ENCODE measurements around the gene NSRP1. TPM values are rescaled to one million over a fixed set of nuclear protein-coding genes. Genes with fewer than 3 reads are reported as not detected.
"Not testable (repeated sequence)": the region's sequence is repeated elsewhere in the genome, so short reads cannot be mapped to it uniquely, and the experiment has no call there.

Gene NSRP1
- total and polyA plus RNA-seq, 4 donors = 7.0 to 25.7 (median 9.9) TPM

- TF ChIP-seq, protein P1, sequence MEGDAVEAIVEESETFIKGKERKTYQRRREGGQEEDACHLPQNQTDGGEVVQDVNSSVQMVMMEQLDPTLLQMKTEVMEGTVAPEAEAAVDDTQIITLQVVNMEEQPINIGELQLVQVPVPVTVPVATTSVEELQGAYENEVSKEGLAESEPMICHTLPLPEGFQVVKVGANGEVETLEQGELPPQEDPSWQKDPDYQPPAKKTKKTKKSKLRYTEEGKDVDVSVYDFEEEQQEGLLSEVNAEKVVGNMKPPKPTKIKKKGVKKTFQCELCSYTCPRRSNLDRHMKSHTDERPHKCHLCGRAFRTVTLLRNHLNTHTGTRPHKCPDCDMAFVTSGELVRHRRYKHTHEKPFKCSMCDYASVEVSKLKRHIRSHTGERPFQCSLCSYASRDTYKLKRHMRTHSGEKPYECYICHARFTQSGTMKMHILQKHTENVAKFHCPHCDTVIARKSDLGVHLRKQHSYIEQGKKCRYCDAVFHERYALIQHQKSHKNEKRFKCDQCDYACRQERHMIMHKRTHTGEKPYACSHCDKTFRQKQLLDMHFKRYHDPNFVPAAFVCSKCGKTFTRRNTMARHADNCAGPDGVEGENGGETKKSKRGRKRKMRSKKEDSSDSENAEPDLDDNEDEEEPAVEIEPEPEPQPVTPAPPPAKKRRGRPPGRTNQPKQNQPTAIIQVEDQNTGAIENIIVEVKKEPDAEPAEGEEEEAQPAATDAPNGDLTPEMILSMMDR (IDR thresholded peaks at IDR 0.05; ENCODE audit: low read depth, low read length, missing input control) = no peak
These were observed 31.8 kb upstream of the NSRP1 start (continued) for GRCh38 chr17:30084788-30085187.

- Histone ChIP-seq H3K27ac (ENCODE audit: low read depth in 1 of 2, low read length in 2 of 2) (no peak overlapping the region), H3K36me3 (ENCODE audit: control insufficient read depth in 4 of 4, insufficient read depth in 3 of 4, low read depth in 1 of 4, low read length in 3 of 4) (no peaks in the 10 kb centered on the region), H3K9ac (ENCODE audit: low read depth in 1 of 2, low read length in 2 of 2) (no peak overlapping the region), H3K4me1 (ENCODE audit: control insufficient read depth in 4 of 4, insufficient read depth in 4 of 4, low read length in 3 of 4) (no peaks in the 10 kb centered on the region), H3K9me3 (ENCODE audit: control insufficient read depth in 4 of 4, low read length in 3 of 4) (no peaks in the 10 kb centered on the region), H3K4me3 (ENCODE audit: low read depth in 1 of 3, low read length in 3 of 3) (no peak overlapping the region), H3K27me3 (ENCODE audit: control insufficient read depth in 4 of 4, insufficient read depth in 4 of 4, low read length in 3 of 4) (peaks cover 0 to 6% (median 0%) of the 10 kb centered on the region in 4 donors)
- no peak for DNase-seq (ENCODE audit: low spot score)
- WGBS = 86% methylated on average over 2 of the region's 2 CpGs
- TF ChIP-seq RXRA (IDR thresholded peaks at IDR 0.05) (no peak), FOXA1 (IDR thresholded peaks at IDR 0.05) (no peak), RAD21 (IDR thresholded peaks at IDR 0.05) (no peak), HNF4G (IDR thresholded peaks at IDR 0.05) (no peak), NR2F2 (IDR thresholded peaks at IDR 0.05) (no peak), ZBTB33 (IDR thresholded peaks at IDR 0.05) (no peak), HNF4A (conservative IDR thresholded peaks at IDR 0.05) (no peak), SP1 (IDR thresholded peaks at IDR 0.05) (no peak), TAF1 (conservative IDR thresholded peaks at IDR 0.05) (no peak), FOXA2 (IDR thresholded peaks at IDR 0.05) (no peak)
- TF ChIP-seq, protein P2, sequence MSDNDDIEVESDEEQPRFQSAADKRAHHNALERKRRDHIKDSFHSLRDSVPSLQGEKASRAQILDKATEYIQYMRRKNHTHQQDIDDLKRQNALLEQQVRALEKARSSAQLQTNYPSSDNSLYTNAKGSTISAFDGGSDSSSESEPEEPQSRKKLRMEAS (IDR thresholded peaks at IDR 0.05) = no peak
- TF ChIP-seq, protein P1 (IDR thresholded peaks at IDR 0.05; ENCODE audit: low read depth, low read length, missing input control) = no peak
- TF ChIP-seq, protein P3, sequence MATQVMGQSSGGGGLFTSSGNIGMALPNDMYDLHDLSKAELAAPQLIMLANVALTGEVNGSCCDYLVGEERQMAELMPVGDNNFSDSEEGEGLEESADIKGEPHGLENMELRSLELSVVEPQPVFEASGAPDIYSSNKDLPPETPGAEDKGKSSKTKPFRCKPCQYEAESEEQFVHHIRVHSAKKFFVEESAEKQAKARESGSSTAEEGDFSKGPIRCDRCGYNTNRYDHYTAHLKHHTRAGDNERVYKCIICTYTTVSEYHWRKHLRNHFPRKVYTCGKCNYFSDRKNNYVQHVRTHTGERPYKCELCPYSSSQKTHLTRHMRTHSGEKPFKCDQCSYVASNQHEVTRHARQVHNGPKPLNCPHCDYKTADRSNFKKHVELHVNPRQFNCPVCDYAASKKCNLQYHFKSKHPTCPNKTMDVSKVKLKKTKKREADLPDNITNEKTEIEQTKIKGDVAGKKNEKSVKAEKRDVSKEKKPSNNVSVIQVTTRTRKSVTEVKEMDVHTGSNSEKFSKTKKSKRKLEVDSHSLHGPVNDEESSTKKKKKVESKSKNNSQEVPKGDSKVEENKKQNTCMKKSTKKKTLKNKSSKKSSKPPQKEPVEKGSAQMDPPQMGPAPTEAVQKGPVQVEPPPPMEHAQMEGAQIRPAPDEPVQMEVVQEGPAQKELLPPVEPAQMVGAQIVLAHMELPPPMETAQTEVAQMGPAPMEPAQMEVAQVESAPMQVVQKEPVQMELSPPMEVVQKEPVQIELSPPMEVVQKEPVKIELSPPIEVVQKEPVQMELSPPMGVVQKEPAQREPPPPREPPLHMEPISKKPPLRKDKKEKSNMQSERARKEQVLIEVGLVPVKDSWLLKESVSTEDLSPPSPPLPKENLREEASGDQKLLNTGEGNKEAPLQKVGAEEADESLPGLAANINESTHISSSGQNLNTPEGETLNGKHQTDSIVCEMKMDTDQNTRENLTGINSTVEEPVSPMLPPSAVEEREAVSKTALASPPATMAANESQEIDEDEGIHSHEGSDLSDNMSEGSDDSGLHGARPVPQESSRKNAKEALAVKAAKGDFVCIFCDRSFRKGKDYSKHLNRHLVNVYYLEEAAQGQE (IDR thresholded peaks at IDR 0.05) = no peak
These were observed 29.7 kb upstream of the NSRP1 start for GRCh38 chr17:30086896-30087295.

- H3K9me3 ChIP-seq (ENCODE audit: control insufficient read depth in 4 of 4, low read length in 3 of 4); DNase-seq (ENCODE audit: low spot score); H3K36me3 ChIP-seq (ENCODE audit: control insufficient read depth in 4 of 4, insufficient read depth in 3 of 4, low read depth in 1 of 4, low read length in 3 of 4); H3K4me3 ChIP-seq (ENCODE audit: low read depth in 1 of 3, low read length in 3 of 3); H3K27ac ChIP-seq (ENCODE audit: low read depth in 1 of 2, low read length in 2 of 2); H3K9ac ChIP-seq (ENCODE audit: low read depth in 1 of 2, low read length in 2 of 2); H3K4me1 ChIP-seq (ENCODE audit: control insufficient read depth in 4 of 4, insufficient read depth in 4 of 4, low read length in 3 of 4); H3K27me3 ChIP-seq (ENCODE audit: control insufficient read depth in 4 of 4, insufficient read depth in 4 of 4, low read length in 3 of 4): not testable (repeated sequence)
- WGBS = 87% methylated on average over 3 of the region's 3 CpGs
These were observed 29.2 kb upstream of the NSRP1 start for GRCh38 chr17:30087431-30087830.
